Adrenal gland (tissue), 12 donors: Measurements from ENCODE around the gene SELENOW. TPM values are rescaled to one million over a fixed set of nuclear protein-coding genes. Genes with fewer than 3 reads are reported as not detected.

Experiments
- DNase-seq, 7 donors: peaks; one replicate each; pipeline ENCODE4 v3.0.0-alpha.2; 2019 to 2020
- H3K27ac ChIP-seq, 5 donors: fragments of 200-600 bp; sonication (generic) in 4 of 5; 1 replicate in 3 of 5; 2 replicates in 2 of 5; pipeline versions ENCODE4 v1.5.1 to v1.8.0; 2016 to 2020; ENCODE audit warnings: mild to moderate bottlenecking in 1 of 5
- H3K27me3 ChIP-seq: fragments of 200-600 bp; 2 replicates; pipeline ENCODE4 v1.8.0; 2021
- H3K36me3 ChIP-seq, 2 donors: fragments of 200-600 bp; replicated peaks in 1 of 2; 1 replicate in 1 of 2; 2 replicates in 1 of 2; pipeline versions ENCODE4 v1.5.1 to v1.8.0; 2018 to 2022
- H3K4me1 ChIP-seq, 2 donors: fragments of 200-600 bp; replicated peaks in 1 of 2; 1 replicate in 1 of 2; 2 replicates in 1 of 2; pipeline versions ENCODE4 v1.5.1 to v1.8.0; 2018 to 2021
- H3K4me3 ChIP-seq, 4 donors: fragments of 200-600 bp; sonication (generic) in 3 of 4; one replicate each; pipeline ENCODE4 v1.5.1; 2016 to 2018
- H3K9me3 ChIP-seq, 3 donors: fragments of 200-600 bp; sonication (generic) in 1 of 3; replicated peaks in 1 of 3; 1 replicate in 2 of 3; 2 replicates in 1 of 3; pipeline versions ENCODE4 v1.5.1 to v1.8.0; 2016 to 2021
- CTCF ChIP-seq, 6 experiments: fragments of 450-650 bp in 4 of 6; fragments of 200-600 bp in 2 of 6; sonication (generic) in 1 of 6; IDR thresholded peaks; 1 replicate in 5 of 6; 2 replicates in 1 of 6; pipeline versions ENCODE4 v1.5.1 to v1.8.0; 2016 to 2021; ENCODE audit warnings: antibody characterized with exemption in 6 of 6, mild to moderate bottlenecking in 2 of 6, moderate library complexity in 1 of 6
- POLR2A ChIP-seq, 2 donors: fragments of 450-650 bp; IDR thresholded peaks; one replicate each; pipeline ENCODE4 v1.6.1; 2017; ENCODE audit warnings: antibody characterized with exemption in 2 of 2, mild to moderate bottlenecking in 2 of 2, moderate library complexity in 1 of 2
- WGBS, 4 donors: extraction: QIAGEN DNeasy Blood & Tissue Kit in 2 of 4; methylation state at CpG; one replicate each; pipeline versions ENCODE4 v1.1.5 to v1.1.7; 2013 to 2017; 5-methylcytosine and 5-hydroxymethylcytosine counted together
- intact Hi-C, 2 donors: fragments of 100-400 bp; cut with DNase I; formaldehyde crosslinking; loops; one replicate each; pipeline versions ENCODE4 v1.14.1 to v1.15.0; 2022 to 2023
- polyA plus RNA-seq, 3 donors: library from polyadenylated mRNA; stranded (reverse); fragments of 200-250 nt in 2 of 3; fragments of 350-450 nt in 1 of 3; fragmentation: Illumina TruSeq in 1 of 3; extraction: RNeasy Lipid Tissue Mini Kit (QIAGEN cat#74804) in 1 of 3; gene quantifications; one replicate each; pipeline ENCODE4 v1.2.3, GENCODE V29; 2013 to 2014
- total RNA-seq, 9 donors: library from RNA; depleted of rRNA in 4 of 9; stranded (reverse); fragments of >200 nt in 4 of 9; fragments of 120-200 nt in 1 of 9; fragmentation: NEBNext Ultra II Directional in 1 of 9; extraction: Animal tissue kit (Norgen Biotek cat#: 25700) in 1 of 9; gene quantifications; one replicate each; pipeline versions ENCODE4 v1.1.0 to v1.2.4, GENCODE V29; 2013 to 2023
- donor health status: healthy with polysubstance abuse.
- donor health status: Bipolar disorder and iron deficiency.
- donor health status: DM: yes; HTN: yes; CAD: no.
- donor health status: DM: no; HTN: no; CAD: no.
- donor health status: DM: no; HTN: no; CAD: no.
- donor health status: DM: yes; HTN: yes; CAD: no.

Gene SELENOW
- total and polyA plus RNA-seq, 12 donors, result 102 to 479 (median 168) TPM

- no peak for DNase-seq
- TF ChIP-seq CTCF (IDR thresholded peaks at IDR 0.05), result no peak
- no peak for TF ChIP-seq POLR2A (IDR thresholded peaks at IDR 0.05)
- intact Hi-C loops, result no loop called here
- Histone ChIP-seq H3K27me3 (no peaks in the 10 kb centered on the region), H3K4me3 (no peak overlapping the region), H3K27ac (no peak overlapping the region), H3K9me3 (no peaks in the 10 kb centered on the region), H3K36me3 (peaks cover 0 to 79% of the 10 kb centered on the region in 2 donors), H3K4me1 (no peaks in the 10 kb centered on the region)
- 91 to 95% (median 92%) methylated on average over 30 to 36 of the region's 36 CpGs for WGBS, 4 donors
Observed at GRCh38 chr19:47755065-47755761, 23.3 kb upstream of the SELENOW start.

- no peak overlapping the region for H3K27ac ChIP-seq
- no peak for DNase-seq
- intact Hi-C loops, result no loop called here
- H3K36me3 ChIP-seq, result peaks cover 0 to 71% of the 10 kb centered on the region in 2 donors
- no peak for TF ChIP-seq CTCF (IDR thresholded peaks at IDR 0.05)
- TF ChIP-seq POLR2A (IDR thresholded peaks at IDR 0.05), result no peak
- no peaks in the 10 kb centered on the region for H3K9me3 ChIP-seq
- no peaks in the 10 kb centered on the region for H3K27me3 ChIP-seq
- 90 to 94% (median 91%) methylated on average over 8 to 28 of the region's 28 CpGs for WGBS, 4 donors
- no peaks in the 10 kb centered on the region for H3K4me1 ChIP-seq
- H3K4me3 ChIP-seq, result no peak overlapping the region
Observed at GRCh38 chr19:47755762-47756626, 22.5 kb upstream of the SELENOW start.

- Histone ChIP-seq H3K27ac (no peak overlapping the region), H3K36me3 (peaks cover 0 to 65% of the 10 kb centered on the region in 2 donors), H3K27me3 (no peaks in the 10 kb centered on the region), H3K9me3 (no peaks in the 10 kb centered on the region), H3K4me3 (no peak overlapping the region), H3K4me1 (no peaks in the 10 kb centered on the region)
- intact Hi-C loops, result no loop called here
- TF ChIP-seq POLR2A (IDR thresholded peaks at IDR 0.05) (no peak), CTCF (IDR thresholded peaks at IDR 0.05) (no peak)
- no peak for DNase-seq
- WGBS, 4 donors, result 80 to 96% (median 93%) methylated on average over 1 to 12 of the region's 12 CpGs
Observed at GRCh38 chr19:47756627-47756929, 21.9 kb upstream of the SELENOW start.

GRCh38 chr19:47756953-47757608 is 21.4 kb upstream of the SELENOW start:
- H3K27me3 ChIP-seq, result no peaks in the 10 kb centered on the region
- H3K9me3 ChIP-seq, result no peaks in the 10 kb centered on the region
- no peak overlapping the region for H3K27ac ChIP-seq
- 84 to 92% (median 90%) methylated on average over 13 to 22 of the region's 22 CpGs for WGBS, 4 donors
- no peaks in the 10 kb centered on the region for H3K4me1 ChIP-seq
- DNase-seq, result no peak
- peaks cover 0 to 60% of the 10 kb centered on the region in 2 donors for H3K36me3 ChIP-seq
- TF ChIP-seq CTCF (IDR thresholded peaks at IDR 0.05) (no peak), POLR2A (IDR thresholded peaks at IDR 0.05) (no peak)
- intact Hi-C loops, result no loop called here
- H3K4me3 ChIP-seq, result no peak overlapping the region
